A549 (cell line): ENCODE results near the gene TAF1A.

Experiments
- EHMT2 ChIP-seq: fragments of 200-600 bp; sonication (generic); IDR thresholded peaks from 2 replicates; pipeline ENCODE4 v1.6.1; 2016; ENCODE audit warnings: antibody characterized with exemption, low read depth, mild to moderate bottlenecking, moderate library complexity
- EP300 ChIP-seq, 2 experiments: fragments of >200 bp; sonication (Bioruptor Twin); formaldehyde crosslinking; IDR thresholded peaks; 2 replicates in 1 of 2; 3 replicates in 1 of 2; pipeline ENCODE4 v1.6.1; 2016 to 2017
- HOXA7 ChIP-seq: fragments of 250-450 bp; sonication (Bioruptor Pico); IDR thresholded peaks from 2 replicates; pipeline ENCODE4 v1.5.0; 2020; ENCODE audit warnings: mild to moderate bottlenecking, moderate library complexity
- HOXB13 ChIP-seq: fragments of 250-450 bp; sonication (Bioruptor Pico); IDR thresholded peaks from 2 replicates; pipeline ENCODE4 v1.5.0; 2020; ENCODE audit warnings: low read depth, mild to moderate bottlenecking, moderate library complexity
- PHF8 ChIP-seq: fragments of 200-600 bp; sonication (generic); IDR thresholded peaks from 2 replicates; pipeline ENCODE4 v1.6.1; 2016; ENCODE audit warnings: low read depth, mild to moderate bottlenecking, antibody characterized with exemption, moderate library complexity, borderline replicate concordance
- TF ChIP-seq, protein P1 (sequence below): fragments of 200-600 bp; sonication (generic); IDR thresholded peaks from 2 replicates; pipeline ENCODE4 v1.6.1; 2016; ENCODE audit warnings: antibody characterized with exemption, mild to moderate bottlenecking, moderate library complexity
- TF ChIP-seq, protein P2 (sequence below): fragments of >200 bp; sonication (Bioruptor Twin); formaldehyde crosslinking; IDR thresholded peaks from 3 replicates; pipeline ENCODE4 v1.5.1; 2016

DNA sequence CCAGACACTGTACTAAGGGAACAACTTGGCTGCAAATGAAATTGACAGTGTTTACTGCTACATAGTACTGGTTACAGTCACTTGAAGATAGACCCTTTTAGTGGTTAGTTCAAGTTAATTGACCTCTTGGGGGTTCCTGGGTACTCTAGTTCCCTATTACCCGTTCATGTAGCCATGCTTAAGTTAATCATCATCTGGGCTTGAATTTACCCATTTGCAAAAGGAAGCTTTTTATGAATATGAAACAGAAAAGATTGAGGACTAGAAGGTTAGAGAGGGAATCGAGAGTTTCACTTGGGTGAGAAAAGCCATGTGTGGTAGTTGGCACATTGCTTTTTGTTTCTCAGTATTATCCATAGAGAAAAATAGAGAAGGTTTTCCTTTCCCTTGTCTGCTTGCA lies 30.8 kb upstream of the TAF1A start:
- TF ChIP-seq EP300 (IDR thresholded peaks at IDR 0.05) (no peak), HOXB13 (CRISPR knock-in tag) (no peak), HOXA7 (CRISPR knock-in tag) (no peak), EHMT2 (no peak), PHF8 (no peak)
- TF ChIP-seq, protein P1, sequence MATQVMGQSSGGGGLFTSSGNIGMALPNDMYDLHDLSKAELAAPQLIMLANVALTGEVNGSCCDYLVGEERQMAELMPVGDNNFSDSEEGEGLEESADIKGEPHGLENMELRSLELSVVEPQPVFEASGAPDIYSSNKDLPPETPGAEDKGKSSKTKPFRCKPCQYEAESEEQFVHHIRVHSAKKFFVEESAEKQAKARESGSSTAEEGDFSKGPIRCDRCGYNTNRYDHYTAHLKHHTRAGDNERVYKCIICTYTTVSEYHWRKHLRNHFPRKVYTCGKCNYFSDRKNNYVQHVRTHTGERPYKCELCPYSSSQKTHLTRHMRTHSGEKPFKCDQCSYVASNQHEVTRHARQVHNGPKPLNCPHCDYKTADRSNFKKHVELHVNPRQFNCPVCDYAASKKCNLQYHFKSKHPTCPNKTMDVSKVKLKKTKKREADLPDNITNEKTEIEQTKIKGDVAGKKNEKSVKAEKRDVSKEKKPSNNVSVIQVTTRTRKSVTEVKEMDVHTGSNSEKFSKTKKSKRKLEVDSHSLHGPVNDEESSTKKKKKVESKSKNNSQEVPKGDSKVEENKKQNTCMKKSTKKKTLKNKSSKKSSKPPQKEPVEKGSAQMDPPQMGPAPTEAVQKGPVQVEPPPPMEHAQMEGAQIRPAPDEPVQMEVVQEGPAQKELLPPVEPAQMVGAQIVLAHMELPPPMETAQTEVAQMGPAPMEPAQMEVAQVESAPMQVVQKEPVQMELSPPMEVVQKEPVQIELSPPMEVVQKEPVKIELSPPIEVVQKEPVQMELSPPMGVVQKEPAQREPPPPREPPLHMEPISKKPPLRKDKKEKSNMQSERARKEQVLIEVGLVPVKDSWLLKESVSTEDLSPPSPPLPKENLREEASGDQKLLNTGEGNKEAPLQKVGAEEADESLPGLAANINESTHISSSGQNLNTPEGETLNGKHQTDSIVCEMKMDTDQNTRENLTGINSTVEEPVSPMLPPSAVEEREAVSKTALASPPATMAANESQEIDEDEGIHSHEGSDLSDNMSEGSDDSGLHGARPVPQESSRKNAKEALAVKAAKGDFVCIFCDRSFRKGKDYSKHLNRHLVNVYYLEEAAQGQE = no peak
- TF ChIP-seq, protein P2, sequence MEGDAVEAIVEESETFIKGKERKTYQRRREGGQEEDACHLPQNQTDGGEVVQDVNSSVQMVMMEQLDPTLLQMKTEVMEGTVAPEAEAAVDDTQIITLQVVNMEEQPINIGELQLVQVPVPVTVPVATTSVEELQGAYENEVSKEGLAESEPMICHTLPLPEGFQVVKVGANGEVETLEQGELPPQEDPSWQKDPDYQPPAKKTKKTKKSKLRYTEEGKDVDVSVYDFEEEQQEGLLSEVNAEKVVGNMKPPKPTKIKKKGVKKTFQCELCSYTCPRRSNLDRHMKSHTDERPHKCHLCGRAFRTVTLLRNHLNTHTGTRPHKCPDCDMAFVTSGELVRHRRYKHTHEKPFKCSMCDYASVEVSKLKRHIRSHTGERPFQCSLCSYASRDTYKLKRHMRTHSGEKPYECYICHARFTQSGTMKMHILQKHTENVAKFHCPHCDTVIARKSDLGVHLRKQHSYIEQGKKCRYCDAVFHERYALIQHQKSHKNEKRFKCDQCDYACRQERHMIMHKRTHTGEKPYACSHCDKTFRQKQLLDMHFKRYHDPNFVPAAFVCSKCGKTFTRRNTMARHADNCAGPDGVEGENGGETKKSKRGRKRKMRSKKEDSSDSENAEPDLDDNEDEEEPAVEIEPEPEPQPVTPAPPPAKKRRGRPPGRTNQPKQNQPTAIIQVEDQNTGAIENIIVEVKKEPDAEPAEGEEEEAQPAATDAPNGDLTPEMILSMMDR = no peak
